ENCODE results near the gene SLC25A38. TPM values are rescaled to one million over a fixed set of nuclear protein-coding genes. Genes with fewer than 3 reads are reported as not detected.

Gene SLC25A38
- total RNA-seq, 1 experiment from 2014 or later: 26.7 TPM

DNA sequence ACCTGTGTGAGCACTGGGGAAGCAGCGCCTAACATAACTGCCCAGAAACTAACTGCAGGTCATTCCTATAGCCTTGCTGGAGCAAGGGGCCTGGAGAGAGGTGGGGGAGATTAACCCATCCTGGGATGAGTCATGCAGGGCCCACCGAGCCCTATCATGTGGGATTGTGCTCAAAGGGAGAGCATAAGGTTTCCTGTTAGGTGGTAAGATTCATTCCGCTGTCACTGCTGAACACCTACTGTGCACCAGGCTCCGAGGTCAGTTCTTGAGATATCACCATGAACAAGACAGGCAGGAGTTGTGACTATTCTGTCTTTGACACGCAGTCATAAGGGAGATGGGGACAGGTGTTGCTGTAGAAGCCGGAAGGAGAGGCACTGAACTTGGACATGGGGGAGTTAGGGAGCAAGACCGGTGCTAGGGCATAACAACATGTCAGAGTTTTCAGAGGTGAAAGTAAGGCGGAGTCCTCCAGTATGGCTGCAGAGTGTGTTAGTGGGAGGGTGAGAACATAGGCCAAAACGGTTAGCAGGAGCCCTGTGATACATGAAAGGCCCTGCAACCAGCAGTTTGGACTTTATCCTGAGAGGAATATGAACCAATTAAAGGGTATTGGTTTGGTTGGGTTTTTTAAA lies 2.4 kb downstream of the SLC25A38 start:
- peaks cover 64% of the 10 kb centered on the region for H3K79me2 ChIP-seq (ENCODE audit: insufficient read depth, low read length)
- H3K27ac ChIP-seq (ENCODE audit: low read depth, low read length): no peak overlapping the region
- H3K4me2 ChIP-seq (ENCODE audit: low read length): peak overlapping the region; percentile 92
- H3K27me3 ChIP-seq (ENCODE audit: insufficient read depth, low read length): no peaks in the 10 kb centered on the region
- no peak overlapping the region for H3K9ac ChIP-seq (ENCODE audit: low read length)
- H3K4me3 ChIP-seq (replicated peaks in 1 of 2; ENCODE audit: low read depth in 1 of 2, low read length in 2 of 2): no peak overlapping the region
- TF ChIP-seq, protein P1, sequence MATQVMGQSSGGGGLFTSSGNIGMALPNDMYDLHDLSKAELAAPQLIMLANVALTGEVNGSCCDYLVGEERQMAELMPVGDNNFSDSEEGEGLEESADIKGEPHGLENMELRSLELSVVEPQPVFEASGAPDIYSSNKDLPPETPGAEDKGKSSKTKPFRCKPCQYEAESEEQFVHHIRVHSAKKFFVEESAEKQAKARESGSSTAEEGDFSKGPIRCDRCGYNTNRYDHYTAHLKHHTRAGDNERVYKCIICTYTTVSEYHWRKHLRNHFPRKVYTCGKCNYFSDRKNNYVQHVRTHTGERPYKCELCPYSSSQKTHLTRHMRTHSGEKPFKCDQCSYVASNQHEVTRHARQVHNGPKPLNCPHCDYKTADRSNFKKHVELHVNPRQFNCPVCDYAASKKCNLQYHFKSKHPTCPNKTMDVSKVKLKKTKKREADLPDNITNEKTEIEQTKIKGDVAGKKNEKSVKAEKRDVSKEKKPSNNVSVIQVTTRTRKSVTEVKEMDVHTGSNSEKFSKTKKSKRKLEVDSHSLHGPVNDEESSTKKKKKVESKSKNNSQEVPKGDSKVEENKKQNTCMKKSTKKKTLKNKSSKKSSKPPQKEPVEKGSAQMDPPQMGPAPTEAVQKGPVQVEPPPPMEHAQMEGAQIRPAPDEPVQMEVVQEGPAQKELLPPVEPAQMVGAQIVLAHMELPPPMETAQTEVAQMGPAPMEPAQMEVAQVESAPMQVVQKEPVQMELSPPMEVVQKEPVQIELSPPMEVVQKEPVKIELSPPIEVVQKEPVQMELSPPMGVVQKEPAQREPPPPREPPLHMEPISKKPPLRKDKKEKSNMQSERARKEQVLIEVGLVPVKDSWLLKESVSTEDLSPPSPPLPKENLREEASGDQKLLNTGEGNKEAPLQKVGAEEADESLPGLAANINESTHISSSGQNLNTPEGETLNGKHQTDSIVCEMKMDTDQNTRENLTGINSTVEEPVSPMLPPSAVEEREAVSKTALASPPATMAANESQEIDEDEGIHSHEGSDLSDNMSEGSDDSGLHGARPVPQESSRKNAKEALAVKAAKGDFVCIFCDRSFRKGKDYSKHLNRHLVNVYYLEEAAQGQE (IDR thresholded peaks at IDR 0.05; ENCODE audit: low read depth): no peak
- TF ChIP-seq POLR2A (IDR thresholded peaks at IDR 0.05; ENCODE audit: borderline replicate concordance, extremely low read depth, insufficient read depth, insufficient read length) (no peak), EZH2phosphoT487 (IDR thresholded peaks at IDR 0.05; ENCODE audit: borderline replicate concordance) (no peak), CEBPB (IDR thresholded peaks at IDR 0.05; ENCODE audit: low read depth) (no peak)
- TF ChIP-seq, protein P2, sequence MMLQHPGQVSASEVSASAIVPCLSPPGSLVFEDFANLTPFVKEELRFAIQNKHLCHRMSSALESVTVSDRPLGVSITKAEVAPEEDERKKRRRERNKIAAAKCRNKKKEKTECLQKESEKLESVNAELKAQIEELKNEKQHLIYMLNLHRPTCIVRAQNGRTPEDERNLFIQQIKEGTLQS (IDR thresholded peaks at IDR 0.05): no peak
- peaks cover 0 to 5% of the 10 kb centered on the region in 2 experiments; a peak in 2 of 4 replicates for H3K36me3 ChIP-seq (ENCODE audit: control insufficient read depth in 1 of 2, insufficient read depth in 2 of 2, low read length in 2 of 2)
- no peak overlapping the region for H2AFZ ChIP-seq (ENCODE audit: low read depth, low read length, poor library complexity, severe bottlenecking)
- RAD21 ChIA-PET (ENCODE audit: low non-redundant PET in 1 of 2, low total read pairs in 2 of 2, uncharacterized antibody in 2 of 2, unreplicated experiment in 2 of 2): no interaction called here
- peaks cover 19% of the 10 kb centered on the region; the same call in 1 of the 2 replicates for H4K20me1 ChIP-seq (ENCODE audit: insufficient read depth)
- DNase-seq (ENCODE audit: low read depth, low spot score) (no peak), ATAC-seq (no peak)
- POLR2A ChIA-PET: no interaction called here
- no peaks in the 10 kb centered on the region for H3K9me3 ChIP-seq (ENCODE audit: control insufficient read depth in 1 of 2, insufficient read depth in 1 of 2, low read depth in 1 of 2, low read length in 2 of 2)
- intact Hi-C loops (cut with micrococcal nuclease): no loop called here
- CTCF ChIA-PET: no interaction called here
- peaks cover 9 to 23% of the 10 kb centered on the region in 2 experiments; a peak in 3 of 4 replicates for H3K4me1 ChIP-seq (ENCODE audit: control insufficient read depth in 1 of 2, insufficient read depth in 2 of 2, low read length in 2 of 2)
- no TSS peak for BruUV-seq (replicated peaks)
- H3K9me2 ChIP-seq (ENCODE audit: insufficient read depth): no peaks in the 10 kb centered on the region

Measured in HCT116 (cell line).